ENCODE data around the gene PBX1. TPM values are rescaled to one million over a fixed set of nuclear protein-coding genes. Genes with fewer than 3 reads are reported as not detected.

Gene PBX1
- total and polyA plus RNA-seq, 4 donors = 7.8 to 112 (median 33.5) TPM

- H3K27ac ChIP-seq (ENCODE audit: low read depth in 1 of 2, low read length in 1 of 2) = no peak overlapping the region
- peaks cover 0 to 3% (median 0%) of the 10 kb centered on the region in 4 donors for H3K9me3 ChIP-seq (ENCODE audit: control insufficient read depth in 4 of 4, insufficient read depth in 3 of 4, low read length in 3 of 4)
- ATAC-seq (ENCODE audit: insufficient read depth, low FRiP score) = no peak
- H3K27me3 ChIP-seq (ENCODE audit: control insufficient read depth in 3 of 3, insufficient read depth in 3 of 3, low read length in 2 of 3) = no peaks in the 10 kb centered on the region
- no peak for TF ChIP-seq CTCF (IDR thresholded peaks at IDR 0.05; ENCODE audit: control extremely low read depth, extremely low read depth)
- WGBS, 2 donors = 43 to 49% methylated on average over 4 of the region's 4 CpGs
- no peak overlapping the region for H3K9ac ChIP-seq (ENCODE audit: insufficient read depth in 1 of 2, low read length in 2 of 2)
- peak in 1 of 3 donors; percentile 59 for DNase-seq
- H3K36me3 ChIP-seq (ENCODE audit: control insufficient read depth in 4 of 4, insufficient read depth in 4 of 4, low read length in 4 of 4) = no peaks in the 10 kb centered on the region
- no peak overlapping the region for H3K4me3 ChIP-seq
- H3K4me1 ChIP-seq (ENCODE audit: control insufficient read depth in 5 of 5, insufficient read depth in 5 of 5, low read length in 5 of 5) = peaks cover 15 to 52% (median 24%) of the 10 kb centered on the region in 5 donors
These were observed 150.1 kb downstream of the PBX1 start for GRCh38 chr1:164709126-164709525.

GRCh38 chr1:164709541-164710278 lies 150.7 kb downstream of the PBX1 start:
- no peak for DNase-seq
- ATAC-seq (ENCODE audit: insufficient read depth, low FRiP score) = no peak
- no peaks in the 10 kb centered on the region for H3K36me3 ChIP-seq (ENCODE audit: control insufficient read depth in 4 of 4, insufficient read depth in 4 of 4, low read length in 4 of 4)
- no peaks in the 10 kb centered on the region for H3K27me3 ChIP-seq (ENCODE audit: control insufficient read depth in 3 of 3, insufficient read depth in 3 of 3, low read length in 2 of 3)
- peaks cover 15 to 55% (median 24%) of the 10 kb centered on the region in 5 donors for H3K4me1 ChIP-seq (ENCODE audit: control insufficient read depth in 5 of 5, insufficient read depth in 5 of 5, low read length in 5 of 5)
- WGBS, 2 donors = 80 to 84% methylated on average over 10 of the region's 10 CpGs
- peaks cover 0 to 3% (median 0%) of the 10 kb centered on the region in 4 donors for H3K9me3 ChIP-seq (ENCODE audit: control insufficient read depth in 4 of 4, insufficient read depth in 3 of 4, low read length in 3 of 4)
- no peak for TF ChIP-seq CTCF (IDR thresholded peaks at IDR 0.05; ENCODE audit: control extremely low read depth, extremely low read depth)
- no peak overlapping the region for H3K27ac ChIP-seq (ENCODE audit: low read depth in 1 of 2, low read length in 1 of 2)
- no peak overlapping the region for H3K9ac ChIP-seq (ENCODE audit: insufficient read depth in 1 of 2, low read length in 2 of 2)
- H3K4me3 ChIP-seq = no peak overlapping the region

- H3K36me3 ChIP-seq (ENCODE audit: control insufficient read depth in 4 of 4, insufficient read depth in 4 of 4, low read length in 4 of 4) = no peaks in the 10 kb centered on the region
- peaks cover 0 to 3% (median 0%) of the 10 kb centered on the region in 4 donors for H3K9me3 ChIP-seq (ENCODE audit: control insufficient read depth in 4 of 4, insufficient read depth in 3 of 4, low read length in 3 of 4)
- H3K27ac ChIP-seq (ENCODE audit: low read depth in 1 of 2, low read length in 1 of 2) = peak overlapping the region; percentile 75 to 76
- ATAC-seq (ENCODE audit: insufficient read depth, low FRiP score) = peak; percentile 27
- no peaks in the 10 kb centered on the region for H3K27me3 ChIP-seq (ENCODE audit: control insufficient read depth in 3 of 3, insufficient read depth in 3 of 3, low read length in 2 of 3)
- no peak for TF ChIP-seq CTCF (IDR thresholded peaks at IDR 0.05; ENCODE audit: control extremely low read depth, extremely low read depth)
- H3K9ac ChIP-seq (ENCODE audit: insufficient read depth in 1 of 2, low read length in 2 of 2) = no peak overlapping the region
- WGBS, 2 donors = 30 to 35% methylated on average over 25 of the region's 25 CpGs
- no peak overlapping the region for H3K4me3 ChIP-seq
- H3K4me1 ChIP-seq (ENCODE audit: control insufficient read depth in 5 of 5, insufficient read depth in 5 of 5, low read length in 5 of 5) = peaks cover 15 to 45% (median 23%) of the 10 kb centered on the region in 5 donors
- peak; percentile 35 to 64 (median 57) for DNase-seq
These were observed 153.4 kb downstream of the PBX1 start for GRCh38 chr1:164712131-164713036.

Measured in lung (tissue), 12 donors.